ENCODE results near the gene LSM12.
A peak's percentile ranks its signal among the peaks of the same experiment; 100 is the strongest.
"Not testable (repeated sequence)": the region's sequence is repeated elsewhere in the genome, so short reads cannot be mapped to it uniquely, and the experiment has no call there.

The LSM12 gene

GRCh38 chr17:44066204-44066930 is at the start of gene LSM12:
Gene LSM12 (minus strand): TSS chr17:44066671. CDS start chr17:44066587, 84 bp downstream.
- peak; percentile 81 to 84 for DNase-seq (ENCODE audit: low read depth in 2 of 2)

- no peak for DNase-seq (ENCODE audit: low read depth in 2 of 2)
Observed at GRCh38 chr17:44115585-44116415, 49.3 kb upstream of the LSM12 start.

GRCh38 chr17:44113868-44114840 is 47.7 kb upstream of the LSM12 start:
- no peak for DNase-seq (ENCODE audit: low read depth in 2 of 2)

GRCh38 chr17:44113382-44113781 is 46.9 kb upstream of the LSM12 start:
- no peak for DNase-seq (ENCODE audit: low read depth in 2 of 2)

GRCh38 chr17:44112284-44113280 is 46.1 kb upstream of the LSM12 start:
- no peak for DNase-seq (ENCODE audit: low read depth in 2 of 2)

- no peak for DNase-seq (ENCODE audit: low read depth in 2 of 2)
Observed at GRCh38 chr17:44111777-44112176, 45.3 kb upstream of the LSM12 start.

GRCh38 chr17:44110823-44111633 is 44.6 kb upstream of the LSM12 start:
- DNase-seq (ENCODE audit: low read depth in 2 of 2), result peak; percentile 43 to 52

GRCh38 chr17:44110011-44110686 is 43.7 kb upstream of the LSM12 start:
- no peak for DNase-seq (ENCODE audit: low read depth in 2 of 2)

GRCh38 chr17:44109312-44109630 is 42.8 kb upstream of the LSM12 start:
- no peak for DNase-seq (ENCODE audit: low read depth in 2 of 2)

GRCh38 chr17:44108440-44109311 is 42.2 kb upstream of the LSM12 start:
- DNase-seq (ENCODE audit: low read depth in 2 of 2), result no peak

- DNase-seq (ENCODE audit: low read depth in 2 of 2), result no peak
Observed at GRCh38 chr17:44106801-44107200, 40.3 kb upstream of the LSM12 start.

- no peak for DNase-seq (ENCODE audit: low read depth in 2 of 2)
Observed at GRCh38 chr17:44105941-44106340, 39.5 kb upstream of the LSM12 start.

- no peak for DNase-seq (ENCODE audit: low read depth in 2 of 2)
Observed at GRCh38 chr17:44105483-44105882, 39.0 kb upstream of the LSM12 start.

GRCh38 chr17:44102849-44103622 is 36.6 kb upstream of the LSM12 start:
- DNase-seq (ENCODE audit: low read depth in 2 of 2), result no peak

- DNase-seq (ENCODE audit: low read depth in 2 of 2), result not testable (repeated sequence)
Observed at GRCh38 chr17:44101858-44102257, 35.4 kb upstream of the LSM12 start.

GRCh38 chr17:44097110-44097958 is 30.9 kb upstream of the LSM12 start:
- DNase-seq (ENCODE audit: low read depth in 2 of 2), result no peak
